ENCODE data around the gene BRD8. TPM values are rescaled to one million over a fixed set of nuclear protein-coding genes. Genes with fewer than 3 reads are reported as not detected.

Gene BRD8
- total and polyA plus RNA-seq, 9 donors: 37.2 to 74.8 (median 50.2) TPM

- 73 to 74% (median 73%) methylated on average over 5 of the region's 5 CpGs for WGBS, 3 donors
- H3K27ac ChIP-seq: no peak overlapping the region
- H3K4me3 ChIP-seq: no peak overlapping the region
- no peaks in the 10 kb centered on the region for H3K36me3 ChIP-seq
- no peak for DNase-seq
- no peaks in the 10 kb centered on the region for H3K9me3 ChIP-seq
- H3K27me3 ChIP-seq: no peaks in the 10 kb centered on the region
- peaks cover 5% of the 10 kb centered on the region for H3K4me1 ChIP-seq (ENCODE audit: insufficient read depth)
- intact Hi-C loops (cut with DNase I): no loop called here
- TF ChIP-seq CTCF (IDR thresholded peaks at IDR 0.05): no peak
Measured at GRCh38 chr5:138180183-138180782, 1.9 kb upstream of the BRD8 start.

- intact Hi-C loops (cut with DNase I): no loop called here
- no peak for DNase-seq
- H3K27me3 ChIP-seq: no peaks in the 10 kb centered on the region
- no peaks in the 10 kb centered on the region for H3K9me3 ChIP-seq
- H3K4me3 ChIP-seq: peak overlapping the region; percentile 54
- no peak overlapping the region for H3K27ac ChIP-seq
- TF ChIP-seq EP300 (IDR thresholded peaks at IDR 0.05) (no peak), POLR2A (IDR thresholded peaks at IDR 0.05) (no peak), CTCF (IDR thresholded peaks at IDR 0.05) (no peak)
- no peaks in the 10 kb centered on the region for H3K36me3 ChIP-seq
- peaks cover 5% of the 10 kb centered on the region for H3K4me1 ChIP-seq (ENCODE audit: insufficient read depth)
- 1% methylated on average over 23 of the region's 23 CpGs for WGBS, 3 donors
Measured at GRCh38 chr5:138179277-138179857, 937 bp upstream of the BRD8 start.

GRCh38 chr5:138177941-138178515, 402 bp downstream of the BRD8 start:
- Histone ChIP-seq H3K36me3 (no peaks in the 10 kb centered on the region), H3K4me1 (ENCODE audit: insufficient read depth) (peaks cover 5% of the 10 kb centered on the region), H3K27ac (peak overlapping the region; percentile 5 to 88), H3K4me3 (peak overlapping the region; percentile 54), H3K27me3 (no peaks in the 10 kb centered on the region), H3K9me3 (no peaks in the 10 kb centered on the region)
- intact Hi-C loops (cut with DNase I): no loop called here
- no peak for DNase-seq
- WGBS, 3 donors: 0 to 1% (median 0%) methylated on average over 16 of the region's 16 CpGs
- TF ChIP-seq POLR2A (IDR thresholded peaks at IDR 0.05) (no peak), EP300 (IDR thresholded peaks at IDR 0.05) (no peak), CTCF (IDR thresholded peaks at IDR 0.05) (no peak)

GRCh38 chr5:138170299-138170698, 8.1 kb downstream of the BRD8 start:
- Histone ChIP-seq H3K36me3 (no peaks in the 10 kb centered on the region), H3K4me3 (no peak overlapping the region), H3K4me1 (ENCODE audit: insufficient read depth) (no peaks in the 10 kb centered on the region), H3K9me3 (no peaks in the 10 kb centered on the region), H3K27ac (no peak overlapping the region), H3K27me3 (no peaks in the 10 kb centered on the region)
- no peak for TF ChIP-seq POLR2A (IDR thresholded peaks at IDR 0.05)
- TF ChIP-seq CTCF (IDR thresholded peaks at IDR 0.05): no peak
- no peak for TF ChIP-seq EP300 (IDR thresholded peaks at IDR 0.05)
- intact Hi-C loops (cut with DNase I): no loop called here
- DNase-seq: no peak
